GM19328 (cell line): Measurements from ENCODE around the gene PPP3R1.
A peak's percentile ranks its signal among the peaks of the same experiment; 100 is the strongest.
"Not testable (repeated sequence)": the region's sequence is repeated elsewhere in the genome, so short reads cannot be mapped to it uniquely, and the experiment has no call there.

ENCODE experiments used
- ATAC-seq: cut with Tn5 transposase; IDR thresholded peaks from one replicate; pipeline ENCODE4 v1.9.1; 2021; ENCODE audit warnings: mild to moderate bottlenecking, moderate library complexity; ENCODE audit not compliant: unreplicated experiment

The PPP3R1 gene

GRCh38 chr2:68190991-68191731 lies 61.2 kb downstream of the PPP3R1 start:
- no peak for ATAC-seq

GRCh38 chr2:68189991-68190784 lies 62.1 kb downstream of the PPP3R1 start:
- ATAC-seq = no peak

DNA sequence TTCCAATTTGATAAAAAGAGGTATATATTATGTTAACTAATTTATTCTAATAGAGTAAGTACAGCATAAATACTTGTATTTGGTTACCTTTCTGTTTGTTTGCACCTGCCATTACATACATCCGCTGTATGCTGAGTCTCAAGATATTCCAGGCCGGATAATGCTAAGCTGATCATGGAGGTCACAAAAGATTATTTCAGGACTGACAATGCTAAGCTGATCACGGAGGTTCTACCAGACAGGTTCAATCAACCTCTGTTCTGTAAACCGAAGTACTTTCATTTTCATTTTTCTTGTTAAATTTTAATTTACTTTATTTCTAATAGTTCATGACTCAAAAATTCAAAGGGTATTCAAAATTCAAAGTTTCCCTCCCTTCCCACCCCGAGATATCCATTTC lies 63.5 kb downstream of the PPP3R1 start:
- ATAC-seq = no peak

- ATAC-seq = no peak
Observed at GRCh38 chr2:68187329-68187728, 65.0 kb downstream of the PPP3R1 start.

GRCh38 chr2:68185541-68186164 lies 66.7 kb downstream of the PPP3R1 start:
- no peak for ATAC-seq

DNA sequence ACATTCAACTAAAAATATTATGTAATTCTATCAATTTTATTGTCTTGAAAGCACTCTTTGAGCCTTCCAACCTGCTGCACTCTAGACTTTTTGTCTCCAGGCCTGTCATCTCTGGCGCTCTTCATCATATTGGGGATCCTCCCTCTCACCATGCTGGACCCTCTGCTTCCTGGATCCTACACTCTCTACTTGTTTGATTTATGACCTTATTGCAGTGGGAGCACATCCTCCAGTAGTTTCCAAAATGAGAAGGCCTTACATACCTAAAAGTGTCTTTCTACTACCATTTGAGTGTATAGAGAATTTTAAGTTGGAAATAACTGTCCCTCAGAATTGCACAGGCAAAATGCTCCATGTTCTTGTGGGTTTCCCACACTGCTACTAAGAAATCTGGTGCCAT lies 69.4 kb downstream of the PPP3R1 start:
- ATAC-seq = no peak

GRCh38 chr2:68178954-68179627 lies 73.2 kb downstream of the PPP3R1 start:
- no peak for ATAC-seq

DNA sequence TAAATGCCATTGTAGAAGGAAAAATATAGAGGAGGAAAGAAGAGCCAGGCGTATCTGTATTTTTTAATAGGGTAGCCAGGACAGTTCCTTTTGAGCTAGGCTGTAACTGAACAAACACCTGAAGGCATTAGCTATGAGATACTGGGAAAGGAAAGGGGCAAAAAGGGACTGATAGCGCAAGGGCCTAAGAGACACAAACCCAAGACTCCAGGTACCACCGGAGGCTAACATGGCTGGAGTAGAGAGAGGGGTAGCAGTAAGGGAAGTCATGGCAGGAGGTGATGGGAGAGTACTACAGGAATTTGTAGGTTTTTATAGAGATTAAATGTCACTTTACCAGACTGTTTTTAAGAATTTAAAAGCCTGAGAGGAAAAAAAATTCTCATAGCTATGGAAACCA lies 73.9 kb downstream of the PPP3R1 start:
- ATAC-seq = no peak

GRCh38 chr2:68177541-68177940 lies 74.8 kb downstream of the PPP3R1 start:
- ATAC-seq = no peak

GRCh38 chr2:68176657-68177056 lies 75.7 kb downstream of the PPP3R1 start:
- no peak for ATAC-seq

- ATAC-seq = not testable (repeated sequence)
Observed at GRCh38 chr2:68175210-68175609, 77.1 kb downstream of the PPP3R1 start.

GRCh38 chr2:68172990-68173700 lies 79.2 kb downstream of the PPP3R1 start:
- no peak for ATAC-seq

DNA sequence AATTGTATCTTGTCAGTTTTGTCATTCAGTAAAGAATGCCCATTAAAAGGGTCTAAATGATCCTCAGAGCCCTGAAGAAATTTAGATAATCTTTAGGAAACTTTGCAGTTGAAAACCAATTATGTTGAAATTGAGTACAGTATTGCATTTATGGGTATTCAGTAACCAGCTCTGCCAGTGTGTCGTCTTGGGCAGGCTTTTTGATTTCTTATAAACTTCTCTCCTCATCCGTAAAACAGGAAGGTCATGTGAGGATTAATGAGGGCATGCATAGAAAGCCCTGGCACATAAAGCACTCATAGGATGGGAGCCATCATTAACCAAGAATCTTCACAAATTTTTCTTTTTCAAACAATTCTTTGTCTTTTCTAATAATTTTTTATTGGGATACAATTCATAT lies 79.8 kb downstream of the PPP3R1 start:
- ATAC-seq = no peak

GRCh38 chr2:68171684-68172083 lies 80.6 kb downstream of the PPP3R1 start:
- ATAC-seq = no peak

DNA sequence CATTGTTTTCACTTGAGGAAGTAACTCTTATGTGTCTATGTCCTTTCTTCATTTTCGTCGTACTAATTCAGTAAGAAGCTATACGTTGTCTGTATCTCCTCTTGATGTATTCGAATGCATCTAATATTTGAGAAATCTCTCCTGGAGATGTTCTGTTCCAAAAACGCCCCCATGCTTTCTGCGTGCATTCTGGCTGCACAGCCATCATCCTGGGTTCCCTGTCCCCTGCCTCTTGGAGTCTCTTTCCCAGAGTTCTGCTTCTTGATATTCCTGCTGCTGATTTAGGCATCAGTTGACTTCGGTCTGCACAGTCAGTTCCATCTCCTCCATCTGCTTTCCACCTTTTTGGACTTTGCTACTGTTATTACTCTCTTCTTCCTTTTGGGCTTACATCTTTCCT lies 81.2 kb downstream of the PPP3R1 start:
- no peak for ATAC-seq

DNA sequence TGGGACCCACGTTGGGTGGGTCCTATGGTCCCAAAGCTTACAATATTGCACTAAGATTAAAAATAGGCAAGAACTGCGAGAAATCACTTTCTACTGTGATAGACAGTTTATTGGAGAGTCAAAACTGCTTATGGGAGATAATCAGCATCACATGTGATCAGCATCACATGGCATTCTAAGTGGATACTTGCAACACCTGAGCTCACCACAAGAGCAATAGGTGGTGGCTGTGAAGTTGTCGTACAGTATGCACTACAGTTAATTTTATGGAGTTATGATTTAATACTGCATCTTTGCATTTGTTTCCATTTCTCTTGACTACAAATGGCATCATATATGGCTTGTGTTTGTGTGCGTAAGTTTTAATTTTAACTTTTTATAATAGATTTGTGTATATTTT lies 83.0 kb downstream of the PPP3R1 start:
- no peak for ATAC-seq

- no peak for ATAC-seq
Observed at GRCh38 chr2:68167186-68167585, 85.1 kb downstream of the PPP3R1 start.

GRCh38 chr2:68163641-68164040 lies 88.7 kb downstream of the PPP3R1 start:
- ATAC-seq = no peak

GRCh38 chr2:68158134-68158447 lies 94.2 kb downstream of the PPP3R1 start:
- no peak for ATAC-seq

DNA sequence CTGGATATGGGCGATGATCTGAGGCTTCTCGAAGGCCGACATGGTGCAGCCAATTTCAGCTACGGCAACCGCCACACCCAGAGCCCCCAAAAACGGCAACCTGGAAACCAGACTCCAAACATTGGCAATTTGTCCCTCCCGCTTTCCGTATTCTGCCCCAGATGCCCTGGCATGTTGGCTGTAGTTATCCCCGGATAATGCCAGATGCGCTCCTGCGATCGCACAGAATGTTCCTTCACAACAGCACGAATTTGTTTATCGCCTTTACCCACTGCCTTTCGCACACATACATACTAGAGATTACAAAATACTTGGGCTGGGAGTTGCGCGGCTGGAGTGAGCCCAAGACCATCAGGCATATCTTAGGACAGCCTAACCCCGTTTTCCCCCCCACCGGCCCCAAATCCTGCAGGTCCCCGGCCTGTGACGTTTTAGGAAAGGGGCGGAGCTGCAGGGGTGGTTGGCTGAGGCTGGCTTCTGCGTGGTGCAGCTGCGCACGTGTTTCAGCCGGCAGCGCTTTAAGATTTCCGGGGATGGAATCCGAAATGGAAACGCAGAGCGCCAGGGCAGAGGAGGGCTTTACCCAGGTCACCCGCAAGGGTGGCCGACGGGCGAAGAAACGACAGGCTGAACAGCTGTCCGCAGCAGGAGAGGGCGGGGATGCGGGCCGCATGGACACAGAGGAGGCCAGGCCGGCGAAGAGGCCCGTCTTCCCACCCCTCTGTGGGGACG lies 94.8 kb downstream of the PPP3R1 start, which contains the start of gene PNO1:
Gene PNO1, plus strand, starts transcription at position 487 of the 732 bp plus-strand sequence. Its CDS starts 47 bp downstream, at position 534.
- peak; percentile 84 for ATAC-seq
